Measurements from ENCODE around the gene CACTIN.

CACTIN gene

DNA sequence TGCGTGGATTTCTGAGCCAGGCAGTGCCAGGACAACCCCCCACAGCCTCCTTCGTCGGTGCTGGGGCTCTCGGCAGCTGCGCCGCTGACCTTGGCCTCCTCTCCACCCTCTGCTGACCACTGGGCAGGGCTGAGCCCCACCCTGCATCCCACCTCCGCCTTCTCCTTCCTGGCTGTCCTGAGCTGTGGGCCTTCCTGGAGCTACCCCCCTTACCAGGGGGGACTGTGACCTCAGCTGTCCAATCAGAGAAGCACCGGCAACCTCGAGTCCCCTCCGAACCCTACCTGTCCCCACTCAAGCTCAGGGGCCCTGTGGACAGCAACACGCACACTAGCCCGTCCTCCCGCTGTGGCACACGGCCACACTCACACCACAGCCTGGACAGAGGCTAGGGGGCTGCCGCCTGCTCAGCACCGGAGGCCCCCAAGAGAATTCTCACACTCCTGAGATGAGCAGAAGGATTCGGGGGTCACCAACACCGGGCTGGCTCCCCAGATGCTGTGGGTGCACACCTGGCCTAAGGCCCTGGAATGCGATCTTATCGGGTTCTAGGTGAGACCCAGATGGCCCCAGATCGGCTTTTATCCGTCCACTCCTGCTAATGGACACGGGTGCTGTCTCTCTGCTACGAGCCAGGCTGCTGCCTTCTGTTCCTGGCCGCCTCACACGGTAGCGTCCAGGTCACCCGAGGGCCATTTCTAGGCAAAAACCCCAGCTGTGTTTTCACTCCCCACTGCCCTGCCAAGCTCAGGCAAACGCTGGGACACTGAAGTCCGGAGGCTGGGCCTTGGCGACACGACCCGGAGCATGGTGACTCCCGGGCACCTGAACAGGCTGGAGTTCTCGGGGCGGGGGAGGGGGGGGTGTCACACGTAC lies 32.5 kb upstream of the CACTIN start:
- H3K9ac ChIP-seq (ENCODE audit: low read depth, low read length) = no peak overlapping the region
- H3K4me1 ChIP-seq (ENCODE audit: control insufficient read depth, insufficient read depth, low read length) = no peaks in the 10 kb centered on the region
- no peaks in the 10 kb centered on the region for H3K9me3 ChIP-seq (ENCODE audit: control insufficient read depth, insufficient read depth, low read length)
- no peaks in the 10 kb centered on the region for H3K27me3 ChIP-seq (ENCODE audit: control insufficient read depth, insufficient read depth, low read length)
- peaks cover 56% of the 10 kb centered on the region for H3K36me3 ChIP-seq (ENCODE audit: control insufficient read depth, insufficient read depth, low read length)
- no peak overlapping the region for H3K4me3 ChIP-seq (ENCODE audit: low read depth, low read length)

DNA sequence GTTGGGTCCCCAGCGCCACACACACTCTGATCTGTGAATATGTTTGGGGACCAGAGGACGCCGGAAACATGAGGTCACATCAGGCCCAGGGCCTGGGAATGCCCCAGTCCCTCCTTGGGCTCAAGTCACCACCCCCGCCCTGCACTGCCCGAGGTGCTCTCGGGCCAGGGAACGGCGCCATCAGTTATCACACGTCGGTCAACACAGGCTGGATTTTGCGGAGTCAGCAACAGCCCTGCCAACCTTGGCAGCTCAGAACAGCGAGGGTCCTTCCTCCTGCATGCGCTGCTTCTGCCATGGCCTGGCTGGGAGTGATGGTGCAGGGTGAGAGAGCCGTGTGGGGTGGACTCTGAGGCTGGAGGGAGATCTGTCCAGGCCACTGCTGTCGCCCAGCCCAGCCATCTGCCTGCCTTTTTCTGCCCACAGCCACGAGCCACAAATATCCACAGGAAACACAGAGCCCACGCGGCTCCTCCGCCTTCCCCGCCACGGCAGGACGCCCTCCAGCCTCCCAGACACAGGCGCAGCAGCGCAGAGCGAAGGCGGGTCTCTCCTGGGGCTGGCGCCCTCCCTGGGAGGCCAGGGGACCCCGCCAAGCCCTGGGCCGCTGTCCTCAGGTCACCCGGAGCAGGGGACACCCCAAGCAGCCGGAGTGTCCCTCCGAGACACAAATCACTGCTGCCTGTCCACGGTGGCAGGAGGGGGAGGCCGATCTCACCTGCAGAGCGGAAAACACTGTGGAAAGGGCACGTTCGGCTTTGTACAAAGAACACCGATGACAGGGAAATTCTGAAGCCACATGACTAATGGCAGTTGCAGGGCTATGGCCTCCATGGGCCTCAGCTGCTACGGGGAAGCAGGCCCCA lies 31.6 kb upstream of the CACTIN start:
- Histone ChIP-seq H3K9ac (ENCODE audit: low read depth, low read length) (no peak overlapping the region), H3K4me3 (ENCODE audit: low read depth, low read length) (no peak overlapping the region), H3K9me3 (ENCODE audit: control insufficient read depth, insufficient read depth, low read length) (no peaks in the 10 kb centered on the region), H3K4me1 (ENCODE audit: control insufficient read depth, insufficient read depth, low read length) (no peaks in the 10 kb centered on the region), H3K36me3 (ENCODE audit: control insufficient read depth, insufficient read depth, low read length) (peaks cover 53% of the 10 kb centered on the region), H3K27me3 (ENCODE audit: control insufficient read depth, insufficient read depth, low read length) (no peaks in the 10 kb centered on the region)

DNA sequence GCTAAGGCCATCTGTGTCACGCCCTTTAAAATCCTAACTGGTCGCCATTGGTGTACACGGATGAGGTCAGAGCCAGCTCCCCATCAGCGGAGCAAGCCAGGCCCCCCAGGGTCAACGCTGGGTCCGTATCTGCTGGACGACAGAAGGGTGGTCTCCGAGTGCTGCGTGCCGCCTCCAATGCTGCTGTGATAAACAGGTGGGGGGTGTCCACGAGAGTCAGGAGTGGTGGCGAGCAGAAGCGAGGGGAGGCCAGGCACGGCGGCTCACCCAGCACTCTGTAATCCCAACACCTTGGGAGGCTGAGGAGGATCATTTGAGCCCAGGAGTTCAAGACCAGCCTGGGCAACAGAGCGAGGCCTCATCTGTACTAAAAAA lies 30.8 kb upstream of the CACTIN start:
- no peak overlapping the region for H3K4me3 ChIP-seq (ENCODE audit: low read depth, low read length)
- no peaks in the 10 kb centered on the region for H3K4me1 ChIP-seq (ENCODE audit: control insufficient read depth, insufficient read depth, low read length)
- no peaks in the 10 kb centered on the region for H3K9me3 ChIP-seq (ENCODE audit: control insufficient read depth, insufficient read depth, low read length)
- H3K36me3 ChIP-seq (ENCODE audit: control insufficient read depth, insufficient read depth, low read length) = peaks cover 61% of the 10 kb centered on the region
- no peaks in the 10 kb centered on the region for H3K27me3 ChIP-seq (ENCODE audit: control insufficient read depth, insufficient read depth, low read length)
- no peak overlapping the region for H3K9ac ChIP-seq (ENCODE audit: low read depth, low read length)

DNA sequence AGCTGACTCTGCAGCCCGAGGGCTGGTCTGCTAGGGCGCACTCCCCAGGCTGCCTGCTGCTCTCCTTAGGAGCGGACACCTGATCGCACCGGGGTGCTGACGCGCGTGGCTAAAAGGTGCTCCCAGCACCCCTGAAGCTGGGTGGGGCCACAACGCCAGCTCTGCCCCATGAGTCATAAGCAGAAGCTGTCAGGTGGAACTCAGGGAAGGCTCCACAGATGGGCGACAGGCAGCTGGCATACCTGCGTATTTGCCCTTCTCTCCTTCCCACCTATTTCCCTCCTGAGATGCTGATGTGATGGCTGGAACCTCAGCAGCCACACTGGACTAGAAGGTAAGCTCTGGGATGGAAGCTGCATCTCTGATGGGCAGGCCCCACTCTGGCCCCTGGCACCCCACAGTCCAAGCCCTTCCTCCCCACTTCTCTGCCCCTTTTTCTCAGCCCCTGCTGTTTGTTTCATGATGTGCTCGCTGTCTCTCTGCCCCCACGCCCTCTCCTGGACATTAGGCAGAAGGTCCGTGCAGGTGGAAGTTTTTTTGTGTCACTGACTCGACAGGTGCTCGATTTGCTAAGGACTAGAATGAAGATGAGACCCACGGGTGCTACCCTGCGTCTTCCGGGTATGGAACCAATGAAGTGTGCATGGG lies 30.3 kb upstream of the CACTIN start:
- no peaks in the 10 kb centered on the region for H3K9me3 ChIP-seq (ENCODE audit: control insufficient read depth, insufficient read depth, low read length)
- H3K36me3 ChIP-seq (ENCODE audit: control insufficient read depth, insufficient read depth, low read length) = peaks cover 62% of the 10 kb centered on the region
- no peaks in the 10 kb centered on the region for H3K4me1 ChIP-seq (ENCODE audit: control insufficient read depth, insufficient read depth, low read length)
- H3K27me3 ChIP-seq (ENCODE audit: control insufficient read depth, insufficient read depth, low read length) = no peaks in the 10 kb centered on the region
- H3K4me3 ChIP-seq (ENCODE audit: low read depth, low read length) = no peak overlapping the region
- no peak overlapping the region for H3K9ac ChIP-seq (ENCODE audit: low read depth, low read length)

DNA sequence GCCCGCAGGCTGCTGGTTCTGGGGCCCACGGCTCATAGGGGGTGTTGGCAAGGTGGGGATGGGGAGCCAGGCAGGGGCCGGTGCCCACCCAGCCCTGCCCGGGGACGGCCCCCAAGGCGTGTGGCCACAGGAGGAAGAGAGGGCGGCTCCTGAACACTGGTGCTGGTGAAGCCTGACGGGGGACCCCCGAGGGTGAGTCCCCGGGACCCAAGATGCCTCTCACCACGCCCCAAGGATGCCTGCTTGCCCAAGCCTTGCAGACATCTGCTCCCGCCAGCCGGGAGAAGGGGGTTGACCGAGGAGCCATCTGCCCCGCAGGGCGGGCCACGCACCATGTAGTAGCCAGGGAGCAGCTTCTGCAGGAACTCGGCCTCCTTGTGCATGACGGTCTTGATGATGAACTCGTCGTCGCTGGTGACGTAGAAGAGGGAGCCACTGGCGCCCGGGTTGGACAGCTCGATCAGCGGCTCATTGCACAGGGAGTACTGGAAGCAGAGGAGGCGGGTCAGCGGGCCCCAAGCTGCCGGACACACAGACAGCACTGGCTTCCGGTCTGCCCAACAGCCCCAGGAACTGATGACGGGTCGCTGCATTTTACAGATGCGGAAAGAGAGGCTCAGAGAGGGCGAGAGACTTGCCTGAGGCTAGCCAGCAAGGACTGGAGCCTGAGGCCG lies 29.6 kb upstream of the CACTIN start:
- Histone ChIP-seq H3K9me3 (ENCODE audit: control insufficient read depth, insufficient read depth, low read length) (no peaks in the 10 kb centered on the region), H3K4me3 (ENCODE audit: low read depth, low read length) (no peak overlapping the region), H3K9ac (ENCODE audit: low read depth, low read length) (no peak overlapping the region), H3K4me1 (ENCODE audit: control insufficient read depth, insufficient read depth, low read length) (no peaks in the 10 kb centered on the region), H3K27me3 (ENCODE audit: control insufficient read depth, insufficient read depth, low read length) (no peaks in the 10 kb centered on the region), H3K36me3 (ENCODE audit: control insufficient read depth, insufficient read depth, low read length) (peaks cover 63% of the 10 kb centered on the region)

DNA sequence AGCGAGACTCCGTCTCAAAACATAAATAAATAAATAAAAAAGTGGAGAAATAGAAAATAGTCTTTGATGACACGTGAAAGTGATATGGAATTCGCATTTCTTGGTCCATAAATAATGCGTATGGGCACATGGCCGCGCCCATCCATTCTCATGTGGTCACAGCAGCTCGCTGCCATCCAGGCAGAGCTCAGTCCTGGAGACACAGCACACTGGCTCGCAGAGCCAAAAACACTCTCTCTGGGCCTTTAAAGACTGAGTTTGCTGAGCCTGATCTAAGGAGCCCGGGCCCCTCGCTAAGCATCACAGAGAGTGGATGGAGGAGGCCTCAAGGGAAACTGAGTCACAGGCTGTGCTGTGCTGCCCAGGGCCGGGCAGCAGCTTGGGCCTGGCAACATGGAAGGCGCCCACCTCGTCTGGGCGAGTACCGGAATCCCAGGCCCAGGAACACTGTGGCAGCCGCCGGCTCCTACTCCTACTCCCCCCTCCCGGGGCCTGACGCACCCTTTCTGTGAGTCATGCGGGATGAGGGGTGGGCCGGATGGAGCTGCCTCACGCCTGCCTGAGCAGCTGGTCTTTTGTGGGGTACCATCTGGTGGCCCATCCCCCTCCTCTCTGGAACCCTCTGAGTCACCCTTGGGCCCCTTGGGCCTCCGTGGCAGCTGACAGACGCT lies 28.9 kb upstream of the CACTIN start:
- no peaks in the 10 kb centered on the region for H3K27me3 ChIP-seq (ENCODE audit: control insufficient read depth, insufficient read depth, low read length)
- no peak overlapping the region for H3K9ac ChIP-seq (ENCODE audit: low read depth, low read length)
- no peak overlapping the region for H3K4me3 ChIP-seq (ENCODE audit: low read depth, low read length)
- H3K4me1 ChIP-seq (ENCODE audit: control insufficient read depth, insufficient read depth, low read length) = no peaks in the 10 kb centered on the region
- H3K36me3 ChIP-seq (ENCODE audit: control insufficient read depth, insufficient read depth, low read length) = peaks cover 59% of the 10 kb centered on the region
- no peaks in the 10 kb centered on the region for H3K9me3 ChIP-seq (ENCODE audit: control insufficient read depth, insufficient read depth, low read length)

DNA sequence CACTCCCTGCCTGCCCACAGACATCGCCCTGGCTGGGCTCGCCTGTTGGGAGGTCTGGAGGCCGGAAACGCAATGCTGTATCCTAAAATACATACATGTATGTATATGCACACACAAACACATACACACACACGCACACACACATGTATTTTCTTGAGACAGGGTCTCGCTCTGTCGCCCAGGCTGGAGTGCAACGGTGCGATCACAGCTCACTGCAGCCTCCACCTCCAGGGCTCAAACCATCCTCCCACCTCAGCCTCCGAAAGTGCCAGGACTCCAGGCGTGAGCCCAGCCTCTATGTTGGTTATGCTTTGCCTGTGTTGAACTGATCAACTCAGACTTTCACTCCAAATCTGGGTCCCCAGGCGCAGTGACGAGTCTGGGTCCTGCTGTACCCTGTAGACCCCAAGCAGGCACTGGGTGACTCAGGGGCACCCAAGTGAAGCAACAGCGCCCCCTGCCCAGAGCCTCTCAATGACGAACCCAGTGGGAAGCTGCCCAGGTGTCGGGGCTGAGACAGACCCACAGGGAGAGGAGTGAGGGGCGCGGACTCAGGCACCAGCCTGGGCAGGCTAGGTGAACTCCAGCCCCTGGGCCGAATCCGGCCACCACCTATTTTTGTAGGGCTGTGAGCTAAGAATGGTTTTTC lies 27.4 kb upstream of the CACTIN start:
- Histone ChIP-seq H3K4me3 (ENCODE audit: low read depth, low read length) (no peak overlapping the region), H3K9me3 (ENCODE audit: control insufficient read depth, insufficient read depth, low read length) (no peaks in the 10 kb centered on the region), H3K4me1 (ENCODE audit: control insufficient read depth, insufficient read depth, low read length) (no peaks in the 10 kb centered on the region), H3K36me3 (ENCODE audit: control insufficient read depth, insufficient read depth, low read length) (peaks cover 48% of the 10 kb centered on the region), H3K9ac (ENCODE audit: low read depth, low read length) (no peak overlapping the region), H3K27me3 (ENCODE audit: control insufficient read depth, insufficient read depth, low read length) (no peaks in the 10 kb centered on the region)

DNA sequence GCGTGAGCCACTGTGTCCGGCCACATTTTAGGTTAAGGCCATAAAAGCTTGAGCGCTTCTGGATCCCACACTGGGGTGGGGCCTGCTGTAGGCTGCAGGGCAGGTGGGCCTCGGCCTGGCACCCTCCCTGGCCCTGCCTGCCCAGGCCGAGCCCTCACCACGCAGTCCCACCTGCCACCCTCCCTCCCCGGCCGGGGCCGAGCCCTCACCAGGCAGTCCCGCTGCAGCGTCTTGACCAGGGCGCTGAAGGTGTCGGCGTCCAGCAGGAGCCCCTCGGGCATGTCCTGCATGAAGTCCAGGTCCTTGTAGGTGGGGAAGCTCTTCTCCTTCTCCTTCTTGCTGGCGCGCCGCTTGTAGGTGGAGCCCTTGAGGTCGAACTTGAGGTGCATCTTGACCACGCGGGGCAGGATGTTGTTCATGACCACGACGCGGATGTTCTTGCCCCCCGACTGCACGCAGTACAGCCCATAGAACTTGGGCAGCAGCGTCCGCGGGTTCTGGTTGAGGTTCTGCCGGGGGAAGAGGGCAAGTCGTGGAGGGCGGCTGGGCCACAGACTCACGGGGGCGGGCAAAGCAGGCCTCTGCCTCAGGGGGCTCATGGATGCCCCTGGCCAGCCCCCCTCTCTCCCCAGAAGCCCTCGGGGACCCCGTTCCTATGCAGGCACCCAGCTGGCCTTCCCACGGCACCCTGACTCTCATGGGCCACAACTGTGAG lies 26.6 kb upstream of the CACTIN start:
- H3K27me3 ChIP-seq (ENCODE audit: control insufficient read depth, insufficient read depth, low read length) = no peaks in the 10 kb centered on the region
- H3K9me3 ChIP-seq (ENCODE audit: control insufficient read depth, insufficient read depth, low read length) = no peaks in the 10 kb centered on the region
- H3K36me3 ChIP-seq (ENCODE audit: control insufficient read depth, insufficient read depth, low read length) = peaks cover 46% of the 10 kb centered on the region
- H3K9ac ChIP-seq (ENCODE audit: low read depth, low read length) = no peak overlapping the region
- no peaks in the 10 kb centered on the region for H3K4me1 ChIP-seq (ENCODE audit: control insufficient read depth, insufficient read depth, low read length)
- H3K4me3 ChIP-seq (ENCODE audit: low read depth, low read length) = no peak overlapping the region

DNA sequence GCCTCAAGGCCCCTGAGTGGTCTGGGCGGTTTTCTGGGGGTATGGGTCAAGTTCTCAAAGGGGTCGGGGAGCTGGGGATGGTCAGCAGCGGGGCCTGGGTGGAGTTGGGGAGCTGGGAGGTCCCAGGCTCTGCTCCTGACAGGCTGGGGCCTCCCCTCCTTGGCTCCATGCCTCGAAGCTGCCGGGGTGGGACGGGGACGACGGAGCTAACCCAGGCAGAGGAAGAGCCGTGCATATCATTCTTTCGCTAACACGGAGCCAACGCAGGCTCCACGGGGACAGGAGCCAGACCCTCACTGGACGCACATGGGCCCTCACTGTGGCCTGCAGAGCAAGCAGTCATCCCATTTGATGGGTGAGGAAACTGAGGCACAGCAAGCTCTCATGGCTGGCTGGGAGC lies 25.8 kb upstream of the CACTIN start:
- no peaks in the 10 kb centered on the region for H3K9me3 ChIP-seq (ENCODE audit: control insufficient read depth, insufficient read depth, low read length)
- no peak overlapping the region for H3K9ac ChIP-seq (ENCODE audit: low read depth, low read length)
- H3K4me3 ChIP-seq (ENCODE audit: low read depth, low read length) = no peak overlapping the region
- H3K36me3 ChIP-seq (ENCODE audit: control insufficient read depth, insufficient read depth, low read length) = peaks cover 41% of the 10 kb centered on the region
- H3K4me1 ChIP-seq (ENCODE audit: control insufficient read depth, insufficient read depth, low read length) = no peaks in the 10 kb centered on the region
- no peaks in the 10 kb centered on the region for H3K27me3 ChIP-seq (ENCODE audit: control insufficient read depth, insufficient read depth, low read length)

DNA sequence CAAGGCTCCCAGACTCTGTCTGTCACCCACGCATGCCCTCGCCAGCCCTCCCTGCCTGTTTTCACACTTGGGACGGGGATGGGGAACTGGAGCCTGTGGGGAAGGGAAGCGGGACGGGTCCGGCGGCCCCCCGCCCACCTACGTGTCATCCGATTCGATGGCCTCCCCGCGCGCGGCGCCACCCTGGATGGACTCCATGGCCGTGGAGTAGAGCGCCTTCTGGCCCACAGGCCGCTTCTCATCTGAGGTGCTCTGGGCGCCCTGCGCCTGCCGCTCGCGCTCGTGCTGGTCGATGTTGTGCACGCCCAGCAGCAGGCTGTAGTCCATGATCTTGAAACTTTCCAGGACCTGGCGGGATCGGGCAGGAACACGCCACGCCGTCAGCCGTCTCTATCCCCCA lies 25.1 kb upstream of the CACTIN start:
- H3K4me3 ChIP-seq (ENCODE audit: low read depth, low read length) = no peak overlapping the region
- no peak overlapping the region for H3K9ac ChIP-seq (ENCODE audit: low read depth, low read length)
- H3K36me3 ChIP-seq (ENCODE audit: control insufficient read depth, insufficient read depth, low read length) = peaks cover 36% of the 10 kb centered on the region
- H3K27me3 ChIP-seq (ENCODE audit: control insufficient read depth, insufficient read depth, low read length) = no peaks in the 10 kb centered on the region
- no peaks in the 10 kb centered on the region for H3K9me3 ChIP-seq (ENCODE audit: control insufficient read depth, insufficient read depth, low read length)
- H3K4me1 ChIP-seq (ENCODE audit: control insufficient read depth, insufficient read depth, low read length) = no peaks in the 10 kb centered on the region

Data from iPS-15b (cell line).